DOHH2 (cell line): ENCODE data around the gene PTPA.

Source experiments
- CTCF ChIP-seq: fragments of 200-600 bp; sonication (generic); IDR thresholded peaks from one replicate; pipeline ENCODE4 v1.5.1; 2014; ENCODE audit warnings: antibody characterized with exemption, mild to moderate bottlenecking, low read depth, low read length; ENCODE audit not compliant: poor library complexity, severe bottlenecking
- EZH2phosphoT487 ChIP-seq: fragments of 200-600 bp; sonication (generic); IDR thresholded peaks from 2 replicates; pipeline ENCODE4 v1.6.1; 2017; ENCODE audit warnings: borderline replicate concordance, mild to moderate bottlenecking, antibody characterized with exemption, low read length, moderate library complexity, mixed read lengths

- TF ChIP-seq EZH2phosphoT487: no peak
- no peak for TF ChIP-seq CTCF
Measured at GRCh38 chr9:129197978-129198318, 86.7 kb downstream of the PTPA start.
